G401 (cell line): Measurements from ENCODE around the gene WNT4. TPM values are rescaled to one million over a fixed set of nuclear protein-coding genes. Genes with fewer than 3 reads are reported as not detected.

ENCODE experiments used
- DNase-seq: peaks from one replicate; pipeline ENCODE4 v3.0.0-alpha.2; 2015; ENCODE audit warnings: low spot score
- in situ Hi-C: cut with HindIII; loops from 2 replicates; pipeline ENCODE4 v1.10.0; 2016; ENCODE audit warnings: low sequenced_read_pairs, mixed read lengths
- total RNA-seq: library from RNA; depleted of rRNA; stranded (reverse); fragments of >200 nt; shearing (Covaris generic); gene quantifications from 2 replicates; pipeline ENCODE4 v1.2.3, GENCODE V29; 2014

The WNT4 gene
- total RNA-seq, 1 experiment from 2014 or later = 0.27 TPM

- in situ Hi-C loops = no loop called here
- no peak for DNase-seq
These were observed 22.2 kb upstream of the WNT4 start for GRCh38 chr1:22164841-22165808.

- no peak for DNase-seq
- in situ Hi-C loops = no loop called here
These were observed 20.7 kb upstream of the WNT4 start for GRCh38 chr1:22163564-22163963.

DNA sequence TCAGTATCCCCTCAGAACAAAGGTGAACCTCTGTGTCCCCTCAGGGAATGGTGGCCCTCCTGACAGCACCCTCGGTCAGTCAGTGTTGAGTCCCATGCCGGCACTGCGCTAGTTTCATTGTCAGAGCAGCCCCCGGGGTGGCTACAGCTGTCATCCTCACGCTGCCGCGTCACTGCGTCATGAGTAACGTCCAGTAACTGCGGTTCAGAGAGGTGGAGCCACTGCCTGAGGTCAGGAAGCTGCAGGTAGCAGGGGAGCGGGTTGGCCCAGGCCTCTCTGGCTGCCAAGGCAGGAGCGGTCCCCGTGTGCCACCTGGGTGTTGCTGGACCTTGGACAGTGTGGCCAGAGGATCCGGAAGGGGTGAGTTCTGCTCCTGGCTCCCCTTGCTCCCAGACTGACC lies 20.2 kb upstream of the WNT4 start:
- in situ Hi-C loops = no loop called here
- no peak for DNase-seq

- no peak for DNase-seq
- in situ Hi-C loops = no loop called here
These were observed 17.0 kb upstream of the WNT4 start for GRCh38 chr1:22159891-22160290.

- in situ Hi-C loops = no loop called here
- DNase-seq = no peak
These were observed 15.8 kb upstream of the WNT4 start for GRCh38 chr1:22158654-22159053.

GRCh38 chr1:22157359-22157966 lies 14.6 kb upstream of the WNT4 start:
- DNase-seq = no peak
- in situ Hi-C loops = no loop called here

GRCh38 chr1:22155517-22155916 lies 12.6 kb upstream of the WNT4 start:
- in situ Hi-C loops = no loop called here
- DNase-seq = no peak

- no peak for DNase-seq
- in situ Hi-C loops = no loop called here
These were observed 11.7 kb upstream of the WNT4 start for GRCh38 chr1:22154626-22155025.

GRCh38 chr1:22153660-22154437 lies 11.0 kb upstream of the WNT4 start:
- no peak for DNase-seq
- in situ Hi-C loops = no loop called here

- in situ Hi-C loops = no loop called here
- DNase-seq = no peak
These were observed 8.0 kb upstream of the WNT4 start for GRCh38 chr1:22150923-22151322.

DNA sequence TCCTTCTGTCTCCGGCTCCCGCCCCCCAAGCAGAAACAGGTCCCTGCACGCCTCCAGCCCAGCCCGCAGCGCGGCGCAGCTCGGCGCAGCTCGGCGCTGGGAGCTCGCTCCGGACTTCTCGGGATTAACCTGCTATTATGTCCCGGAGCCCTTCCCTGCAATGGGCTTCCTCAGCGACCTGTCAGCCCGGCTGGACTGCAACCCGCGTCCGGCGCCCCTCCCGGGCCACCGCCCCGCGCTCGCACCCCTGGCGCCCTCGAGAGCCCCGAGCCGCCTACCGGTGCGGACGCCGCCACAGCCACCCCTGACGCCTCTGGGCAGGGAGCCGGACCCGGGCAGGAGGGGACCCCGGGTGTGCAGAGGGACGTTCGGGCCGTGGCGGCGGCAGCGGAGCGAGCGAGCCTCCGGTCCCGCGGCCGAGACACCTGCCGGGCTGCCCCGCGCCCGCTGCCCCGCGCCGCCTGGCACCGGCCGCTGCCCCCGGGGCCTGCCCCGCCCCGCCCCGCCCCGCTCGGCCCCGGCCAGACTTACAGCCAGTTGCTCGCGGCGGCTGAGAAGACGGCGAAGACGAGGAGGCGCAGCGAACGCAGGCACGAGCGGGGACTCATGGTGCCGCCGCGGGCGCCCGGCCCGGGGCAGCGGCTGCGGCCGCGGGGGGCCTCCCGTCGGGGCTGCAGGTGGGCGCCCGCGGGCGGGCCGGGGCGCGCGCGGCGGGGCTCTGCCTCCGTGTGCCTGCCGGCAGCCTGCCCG lies 407 bp downstream of the WNT4 start:
- in situ Hi-C loops = no loop called here
- peak; percentile 9 for DNase-seq

- in situ Hi-C loops = no loop called here
- no peak for DNase-seq
These were observed 1.2 kb downstream of the WNT4 start for GRCh38 chr1:22141554-22142314.

GRCh38 chr1:22140694-22141093 lies 2.2 kb downstream of the WNT4 start:
- DNase-seq = no peak
- in situ Hi-C loops = no loop called here

DNA sequence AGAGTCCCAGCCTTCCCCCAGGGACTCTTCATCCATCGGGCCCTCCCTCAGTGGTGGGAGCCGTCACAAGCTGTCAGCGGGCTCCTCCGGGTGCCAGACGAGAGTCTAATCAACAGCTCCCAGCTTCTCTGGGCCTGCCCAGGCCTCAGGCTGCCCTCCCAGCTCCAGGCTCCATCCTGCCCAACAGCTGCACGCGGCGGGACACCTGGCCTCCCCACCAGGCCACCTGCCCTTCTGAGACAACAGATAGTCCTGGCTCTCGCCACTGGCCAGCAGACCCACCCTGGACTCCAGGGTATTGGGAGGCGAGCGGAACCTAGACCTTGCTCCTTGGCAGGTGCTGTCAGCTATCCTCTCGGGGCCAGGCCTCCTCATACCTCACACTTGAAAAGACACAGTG lies 3.1 kb downstream of the WNT4 start:
- DNase-seq = no peak
- in situ Hi-C loops = no loop called here

- DNase-seq = no peak
- in situ Hi-C loops = no loop called here
These were observed 3.8 kb downstream of the WNT4 start for GRCh38 chr1:22139066-22139594.

GRCh38 chr1:22137004-22137720 lies 5.7 kb downstream of the WNT4 start:
- in situ Hi-C loops = no loop called here
- DNase-seq = no peak

GRCh38 chr1:22133931-22134324 lies 9.0 kb downstream of the WNT4 start:
- no peak for DNase-seq

More at GRCh38 chr1:22133931-22134324, 9.0 kb downstream of the WNT4 start:
- in situ Hi-C loops = no loop called here
